GM18520 (cell line): Measurements from ENCODE around the gene CAMKMT.

ENCODE experiments used
- ATAC-seq: cut with Tn5 transposase; IDR thresholded peaks from one replicate; pipeline ENCODE4 v1.9.1; 2021; ENCODE audit not compliant: unreplicated experiment

Gene CAMKMT

DNA sequence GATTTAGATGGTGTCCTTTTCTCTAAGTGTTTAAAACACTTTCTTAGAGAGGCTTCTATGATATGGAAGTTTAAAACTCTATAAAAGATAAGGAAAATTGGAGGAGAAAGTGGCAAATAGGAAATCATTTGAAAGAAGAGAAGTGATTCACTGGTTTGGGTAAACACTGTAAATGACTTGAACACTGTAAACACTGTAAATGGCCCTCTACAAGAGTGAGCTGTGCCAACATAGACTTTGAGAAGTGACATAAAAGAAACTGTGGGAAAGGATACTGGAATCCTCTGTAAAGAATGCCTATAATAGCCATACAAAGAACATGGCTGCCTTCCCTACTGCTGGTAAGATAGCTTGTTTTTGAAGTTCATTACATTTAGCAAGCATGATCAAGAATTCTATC is 368.8 kb downstream of the CAMKMT start:
- no peak for ATAC-seq

DNA sequence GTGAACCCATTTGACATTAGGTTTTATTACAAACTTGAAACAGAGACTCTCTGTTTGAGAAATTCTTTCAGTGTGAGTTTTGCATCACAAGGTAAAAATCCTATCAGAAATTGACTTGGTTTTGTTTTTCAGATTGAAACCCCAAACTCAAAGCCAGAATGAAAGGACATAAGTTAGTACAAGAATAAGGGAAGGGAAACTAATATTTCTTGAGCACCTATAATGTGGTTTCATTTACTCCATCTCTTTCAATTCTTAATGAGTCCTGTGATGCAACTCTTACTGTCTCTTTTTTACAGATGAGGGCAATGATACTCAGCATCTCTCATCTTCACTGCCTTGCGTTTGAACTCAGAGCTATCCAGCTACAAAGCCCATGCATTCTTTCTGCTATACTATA is 369.8 kb downstream of the CAMKMT start:
- ATAC-seq: peak; percentile 91

DNA sequence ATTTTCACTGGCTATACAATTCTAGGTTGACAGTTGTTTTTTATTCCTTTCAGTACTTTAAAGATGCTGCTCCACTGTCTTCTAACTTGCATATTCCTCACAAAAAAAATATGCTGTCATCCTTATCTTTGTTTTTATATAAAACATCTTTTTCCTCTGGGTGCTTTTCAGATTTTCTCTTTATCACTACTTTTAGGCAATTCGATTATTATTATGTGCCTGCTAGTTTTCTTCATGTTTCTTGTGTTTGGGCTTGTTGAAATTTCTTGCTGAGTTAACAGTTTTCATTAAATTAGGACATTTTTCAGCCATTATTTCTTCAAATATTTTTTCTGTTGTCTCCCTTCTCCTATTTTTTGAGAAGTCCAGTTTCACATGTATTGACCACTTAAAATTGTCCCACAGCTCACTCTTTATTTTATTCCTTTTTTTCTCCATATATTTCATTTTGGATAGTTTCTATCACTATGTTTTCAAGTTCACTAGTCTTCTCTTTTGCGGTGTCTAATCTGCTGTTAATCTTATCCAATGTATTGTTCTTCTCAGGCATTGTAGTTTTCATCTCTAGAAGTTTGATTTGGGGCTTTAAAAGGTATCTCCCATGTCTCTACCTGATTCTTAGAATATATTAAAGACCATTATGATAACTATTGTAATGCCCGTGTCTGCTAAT is 374.7 kb downstream of the CAMKMT start:
- no peak for ATAC-seq

DNA sequence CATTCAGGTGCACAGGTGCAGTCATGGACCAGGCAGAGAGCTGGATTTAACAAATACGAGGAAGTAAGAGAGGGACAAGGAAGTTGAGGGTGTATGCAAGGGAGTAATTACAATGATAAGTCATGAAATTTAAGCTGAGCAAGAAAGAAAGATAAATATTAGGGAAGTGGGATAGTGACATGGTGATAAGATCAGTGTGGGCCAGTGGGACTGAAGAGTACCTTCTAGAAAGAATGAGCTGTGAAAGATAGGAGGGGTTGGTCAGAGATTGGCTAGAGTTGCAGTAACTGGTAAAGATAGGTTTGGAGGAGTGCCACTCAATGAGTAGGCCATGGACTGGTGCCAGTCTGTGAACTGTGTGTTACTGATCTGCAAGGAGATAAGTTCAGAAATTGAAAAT is 378.9 kb downstream of the CAMKMT start:
- no peak for ATAC-seq

DNA sequence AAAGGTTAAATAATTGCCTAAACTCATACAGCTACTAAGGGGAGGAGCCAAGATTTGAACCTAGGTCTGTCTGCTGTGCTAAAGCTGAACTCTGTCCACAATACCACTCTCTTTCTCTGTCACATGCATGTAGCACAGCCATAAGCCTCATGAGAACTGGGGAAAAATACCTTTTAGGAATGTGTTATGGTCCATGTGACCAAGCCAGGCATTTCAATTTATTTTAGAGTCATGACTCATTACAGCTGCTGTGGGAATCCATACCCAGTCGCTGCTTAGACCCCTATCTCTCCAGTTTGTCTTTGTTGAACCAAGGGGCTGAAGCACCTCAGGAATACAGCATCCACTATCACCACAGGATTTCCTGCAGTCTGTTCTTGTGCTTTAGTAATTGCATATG is 379.8 kb downstream of the CAMKMT start:
- ATAC-seq: no peak

DNA sequence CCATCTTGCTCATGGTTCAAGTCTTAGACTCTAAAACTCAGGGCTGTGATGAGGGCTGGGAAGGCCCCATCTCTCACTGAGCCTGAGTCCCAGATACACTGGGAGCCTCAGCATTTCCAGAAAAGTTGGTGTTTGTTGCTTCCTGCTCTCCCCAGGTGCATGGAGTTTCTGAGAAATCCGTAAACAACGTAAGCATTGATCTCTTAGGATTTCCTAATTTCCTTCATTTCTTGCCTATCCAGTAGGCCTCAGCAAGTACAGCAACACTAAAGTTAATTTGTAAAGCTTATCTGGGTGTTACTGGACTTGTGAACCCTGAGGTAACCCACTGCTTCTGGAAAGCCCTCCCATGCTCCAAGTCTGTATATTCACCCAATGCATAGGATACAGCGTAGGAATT is 380.3 kb downstream of the CAMKMT start:
- no peak for ATAC-seq

DNA sequence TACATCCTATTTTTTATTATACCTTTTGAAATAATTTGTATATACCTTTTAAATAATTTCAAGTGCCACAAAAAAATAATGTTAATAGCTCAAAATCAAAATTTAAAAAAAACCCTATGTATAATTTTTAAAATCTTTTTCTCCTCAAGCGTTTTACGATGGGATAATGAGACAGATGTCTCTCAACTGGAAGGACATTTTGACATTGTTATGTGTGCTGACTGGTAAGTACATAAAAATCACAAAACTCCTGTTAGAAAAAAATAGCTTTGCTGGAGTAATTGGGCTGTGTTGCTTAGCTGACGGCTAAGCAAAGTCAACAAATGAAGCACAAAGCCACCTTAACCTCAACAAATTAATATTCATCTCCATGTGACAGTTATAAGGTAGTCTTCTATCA is 381.7 kb downstream of the CAMKMT start:
- ATAC-seq: no peak

DNA sequence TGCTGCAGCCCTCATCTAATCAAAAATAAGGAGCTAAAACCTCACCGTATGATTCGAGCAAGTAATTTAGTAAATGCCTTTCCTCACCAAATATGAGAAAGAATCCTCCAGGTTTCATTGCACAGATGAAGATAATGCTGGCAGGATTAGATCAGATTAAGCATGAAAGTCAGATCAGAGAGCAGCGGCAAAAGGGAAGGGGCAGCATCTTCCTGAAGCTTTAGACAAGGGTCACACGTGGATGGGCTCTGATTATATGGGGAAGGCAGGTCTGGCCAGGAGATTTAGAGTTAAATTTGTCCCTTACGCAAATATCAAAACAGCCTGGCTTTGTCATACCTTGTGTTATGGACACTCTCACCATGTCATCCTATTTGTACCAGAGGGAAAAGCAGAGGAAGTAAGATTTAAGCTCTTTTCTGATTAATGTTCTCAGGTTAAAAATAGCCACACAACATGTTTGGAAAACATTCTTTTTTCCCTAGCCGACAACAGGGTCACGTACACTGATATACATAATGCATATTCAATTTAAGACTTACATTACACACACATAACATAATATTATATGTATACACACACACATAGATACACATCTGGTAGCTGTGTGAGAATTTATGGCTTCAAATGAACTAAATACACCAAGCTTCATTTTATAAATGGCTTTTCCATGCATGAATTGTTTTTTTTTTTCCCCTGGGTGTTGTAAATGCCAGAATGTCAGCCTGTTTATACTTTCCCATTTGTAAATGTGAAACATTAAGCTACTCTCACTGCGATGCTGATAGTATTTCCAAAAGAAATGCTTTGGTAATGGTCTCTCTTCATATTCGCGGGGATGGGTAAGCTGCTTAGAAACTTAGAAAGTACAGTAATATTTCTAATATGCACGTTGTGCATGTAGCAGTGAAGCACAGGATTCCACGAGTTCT is 383.5 kb downstream of the CAMKMT start:
- no peak for ATAC-seq

DNA sequence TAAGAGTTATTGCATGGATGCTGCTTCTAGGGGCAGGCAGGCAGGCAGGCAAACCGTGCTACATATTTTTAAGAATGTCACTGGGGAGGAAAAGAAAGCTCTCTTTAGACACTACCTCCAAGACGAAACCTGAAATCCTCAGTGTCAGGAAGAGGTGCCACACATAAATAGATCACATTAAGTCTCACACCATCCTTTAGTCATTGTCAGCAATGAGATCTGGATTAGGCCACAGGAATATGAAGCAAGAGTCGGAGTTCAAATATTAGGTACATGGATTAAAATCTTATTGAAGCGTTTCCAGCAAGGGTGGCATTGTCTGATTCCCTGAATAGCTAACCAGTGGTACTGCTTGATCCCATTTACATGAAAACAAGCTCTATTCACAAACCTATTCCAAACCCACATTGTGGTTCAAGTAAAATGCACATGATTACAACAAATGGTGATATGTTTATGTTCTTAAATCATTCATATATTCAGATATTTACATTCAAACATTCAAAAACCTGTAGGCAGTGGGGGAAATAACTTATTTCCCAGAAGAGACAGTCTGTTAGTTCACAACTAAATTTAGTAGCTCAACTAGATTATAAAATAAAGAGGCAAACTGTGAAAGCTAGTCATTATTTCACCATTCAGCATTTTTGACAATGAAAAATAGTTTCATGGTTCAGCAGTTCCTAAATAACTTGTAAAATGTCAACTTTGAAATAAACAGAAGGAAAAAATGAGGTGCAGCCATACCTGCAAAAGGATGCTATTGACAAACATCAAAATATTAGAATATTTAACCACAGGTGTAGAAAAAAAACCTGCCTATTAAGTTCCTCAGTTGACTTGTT is 384.4 kb downstream of the CAMKMT start:
- ATAC-seq: no peak

DNA sequence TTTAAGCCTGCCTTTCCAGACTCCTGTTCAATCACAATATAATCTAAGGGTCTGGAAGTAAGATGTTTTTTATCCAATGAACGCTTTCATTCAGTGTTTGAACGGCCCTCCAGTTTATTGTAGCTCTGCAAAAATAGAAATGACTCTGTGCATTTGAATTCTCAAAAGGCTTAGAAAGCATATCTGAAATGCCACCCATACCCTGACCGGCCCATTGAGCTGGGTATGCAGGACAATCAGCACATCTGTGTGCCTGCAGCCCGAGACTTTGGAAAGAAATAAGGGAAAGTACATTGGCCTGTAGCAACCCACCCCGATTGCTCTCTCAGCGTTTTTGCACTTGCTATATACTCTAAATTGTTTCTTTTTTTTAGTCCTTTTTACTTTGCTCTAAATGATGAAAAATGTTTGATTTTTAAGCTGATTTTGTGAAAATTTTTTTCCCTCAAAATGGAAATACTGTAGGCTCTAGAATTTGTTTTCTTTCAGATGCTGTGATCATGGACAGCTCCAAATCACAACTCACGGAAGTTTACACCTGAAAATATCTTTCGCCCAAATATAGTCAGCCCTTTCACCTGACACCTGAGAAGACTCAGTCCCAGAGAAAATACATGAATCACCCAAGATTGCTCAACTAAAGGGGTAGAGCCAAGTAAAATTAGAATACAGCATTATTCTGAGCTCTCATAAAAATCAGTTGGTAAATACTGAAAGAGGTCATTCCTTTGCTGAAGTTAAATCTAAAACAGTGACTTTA is 385.3 kb downstream of the CAMKMT start:
- no peak for ATAC-seq

DNA sequence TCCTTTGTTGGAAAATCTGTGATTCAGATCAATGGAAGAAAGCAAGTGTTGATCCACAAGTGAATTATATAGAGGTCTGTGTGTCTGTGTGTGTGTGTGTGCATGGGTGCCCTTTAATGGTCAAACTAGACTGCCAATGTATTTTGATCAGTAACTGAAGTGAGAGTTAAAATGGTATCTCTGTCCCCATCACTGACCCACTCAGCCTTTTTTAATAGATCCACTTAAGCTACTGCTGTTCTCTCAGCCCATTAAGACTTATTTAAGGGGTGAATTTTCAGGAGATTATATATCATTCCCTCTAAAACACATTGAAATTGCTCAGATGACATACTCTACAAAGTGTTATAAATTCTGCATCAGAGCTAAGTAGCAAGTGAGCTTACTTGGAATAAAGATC is 386.0 kb downstream of the CAMKMT start:
- no peak for ATAC-seq

DNA sequence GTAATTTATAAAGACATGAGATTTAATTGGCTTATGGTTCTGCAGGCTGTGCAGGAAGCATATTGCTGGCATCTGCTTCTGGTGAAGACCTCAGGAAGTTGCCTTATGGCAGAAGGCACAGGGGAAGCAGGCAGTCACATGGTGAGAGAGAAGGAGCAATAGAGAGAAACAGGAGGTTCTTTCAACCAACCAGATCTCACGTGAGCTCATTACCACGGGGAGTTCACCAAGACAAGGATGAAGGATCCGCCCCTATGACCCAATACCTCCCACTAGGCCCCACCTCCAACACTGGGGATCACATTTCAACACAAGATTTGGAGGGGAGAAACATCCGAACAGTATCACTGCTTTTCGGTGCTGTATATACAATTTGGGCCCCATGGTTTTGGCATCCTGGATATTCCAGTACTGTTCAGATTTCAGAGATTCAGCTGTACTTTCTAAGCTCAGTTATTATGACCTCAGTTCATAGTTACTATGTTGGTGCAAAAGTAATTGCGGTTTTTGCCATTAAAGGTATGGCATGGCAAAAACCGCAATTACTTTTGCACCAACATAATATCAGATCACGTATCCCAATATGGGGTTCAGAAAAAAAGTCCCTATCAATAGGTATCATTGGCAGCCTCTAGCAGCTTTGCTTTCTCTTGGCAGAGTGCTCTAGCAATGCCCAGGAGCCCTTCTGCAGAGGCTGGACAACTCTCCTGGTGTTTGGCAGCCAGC is 390.2 kb downstream of the CAMKMT start:
- no peak for ATAC-seq

DNA sequence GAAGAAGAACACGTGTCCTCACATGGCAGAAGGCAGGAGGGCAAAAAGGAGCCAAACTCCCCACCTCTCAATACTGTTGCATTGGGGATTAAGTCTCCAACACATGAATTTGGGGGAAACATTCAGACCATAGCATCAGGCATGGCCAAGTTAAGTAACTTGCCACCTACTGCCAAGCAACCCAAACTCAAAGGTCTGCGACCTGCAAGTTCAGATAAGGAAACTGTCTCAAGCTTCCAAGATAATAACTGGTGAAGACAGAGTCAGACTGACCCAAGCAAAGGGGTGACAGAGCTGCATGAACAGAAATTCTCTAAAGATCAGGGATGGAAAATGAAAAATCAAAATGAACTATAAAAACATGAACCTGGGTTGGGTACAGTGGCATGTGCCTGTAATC is 391.0 kb downstream of the CAMKMT start:
- ATAC-seq: no peak

DNA sequence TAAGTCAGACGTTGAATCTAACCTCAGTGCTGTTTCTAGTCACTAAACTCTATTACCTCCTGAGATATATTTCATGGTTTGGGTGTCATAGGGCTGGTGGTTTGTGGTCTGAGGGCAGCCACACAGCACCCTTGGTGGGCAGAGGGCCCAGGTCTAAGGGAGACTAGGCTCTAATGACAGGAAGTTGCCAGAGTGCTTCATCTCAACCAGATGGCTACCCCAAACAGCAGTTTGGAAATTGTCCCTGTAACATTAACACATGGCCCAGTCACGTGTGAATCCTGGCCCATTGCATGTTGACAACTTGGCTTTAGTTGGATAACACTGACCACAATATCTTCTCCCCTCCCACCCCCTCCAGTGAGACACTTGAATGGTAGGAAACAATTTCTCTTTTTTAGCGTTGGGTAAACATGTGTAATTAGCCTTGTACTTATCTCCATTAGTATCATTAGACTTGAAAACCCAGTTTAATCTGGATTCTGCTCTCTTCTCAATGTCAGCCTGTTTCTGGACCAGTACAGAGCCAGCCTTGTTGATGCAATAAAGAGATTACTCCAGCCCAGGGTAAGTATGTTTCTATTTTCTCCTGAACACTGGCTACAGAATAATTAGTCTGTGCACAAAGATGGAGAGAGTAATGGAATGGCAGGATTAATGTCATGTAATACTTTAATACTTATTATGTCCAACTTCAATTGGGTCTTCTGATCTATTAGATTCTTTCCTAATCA is 392.0 kb downstream of the CAMKMT start:
- ATAC-seq: peak; percentile 93

DNA sequence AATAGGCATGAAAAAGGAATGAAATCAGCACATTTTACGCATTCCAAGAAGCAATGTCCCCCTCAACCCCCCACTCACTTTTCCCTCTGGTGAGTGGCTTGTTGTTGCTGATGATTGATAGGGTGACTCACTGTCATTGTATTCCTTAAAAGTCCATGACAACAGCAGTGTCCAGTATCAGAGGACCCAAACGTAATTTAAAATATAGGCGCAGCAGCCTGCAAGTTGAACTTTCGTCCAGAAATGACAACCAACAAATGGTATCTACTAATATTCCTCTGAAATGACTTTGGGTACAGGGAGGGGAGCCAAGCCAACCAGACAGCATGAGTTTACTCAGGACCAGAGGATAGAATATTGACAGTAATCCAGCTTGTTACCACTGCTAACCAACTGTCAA is 396.8 kb downstream of the CAMKMT start:
- ATAC-seq: no peak

DNA sequence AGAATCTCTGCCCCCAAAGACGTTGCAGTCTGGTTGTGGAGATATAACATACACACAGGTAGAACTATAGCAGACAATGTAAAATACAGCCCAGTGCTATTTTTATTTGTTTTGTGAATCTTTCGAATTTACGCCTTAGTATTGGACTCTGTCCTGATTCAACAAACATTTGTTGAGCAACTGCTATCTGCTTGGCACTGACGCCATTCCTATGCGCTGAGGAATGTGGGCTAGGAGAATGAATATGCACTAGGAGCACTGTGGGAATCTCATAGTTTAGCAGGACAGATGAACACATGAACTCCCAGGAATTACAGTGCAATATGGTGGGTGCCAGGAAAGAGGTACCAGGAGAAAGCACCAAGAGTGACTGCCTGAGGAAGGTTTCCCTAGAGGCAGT is 398.1 kb downstream of the CAMKMT start:
- no peak for ATAC-seq

DNA sequence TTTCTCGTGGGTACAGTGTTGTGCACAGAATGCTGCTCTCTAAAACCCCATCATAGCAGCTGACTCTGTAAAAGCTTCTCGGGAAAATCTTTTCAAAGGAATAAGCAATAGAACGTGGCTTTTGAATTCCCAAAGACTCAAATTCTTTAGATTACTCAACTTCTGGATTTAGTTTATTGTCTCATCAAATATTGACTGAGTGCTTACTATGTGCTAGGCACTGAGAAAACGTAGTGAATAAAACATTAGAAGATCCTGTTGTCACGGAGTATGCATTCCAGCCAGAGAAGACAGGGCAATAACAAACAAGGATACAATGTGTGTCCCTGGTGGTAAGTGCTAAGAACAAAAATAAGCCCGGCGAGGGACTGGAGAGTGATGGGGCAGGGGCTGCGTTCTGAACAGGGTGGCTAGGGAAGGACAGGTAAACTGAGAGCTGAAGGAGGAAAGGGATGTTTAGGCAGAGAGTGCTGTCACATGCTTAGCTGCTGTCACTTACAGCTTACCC is 401.6 kb downstream of the CAMKMT start:
- no peak for ATAC-seq

DNA sequence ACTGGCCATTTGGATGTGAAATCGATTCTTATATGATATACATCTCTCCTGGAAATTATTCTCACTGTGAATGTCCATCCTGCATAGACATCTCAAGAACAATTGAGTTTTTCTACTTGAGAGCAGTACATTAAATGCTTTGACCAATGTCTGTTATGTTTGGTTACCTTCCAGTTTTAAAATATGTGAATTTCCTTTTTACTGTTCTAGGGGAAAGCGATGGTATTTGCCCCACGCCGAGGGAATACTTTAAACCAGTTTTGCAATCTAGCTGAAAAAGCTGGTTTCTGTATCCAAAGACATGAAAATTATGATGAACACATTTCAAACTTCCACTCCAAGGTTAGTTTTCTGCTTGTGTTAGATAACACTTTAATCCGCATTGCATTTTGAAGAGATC is 404.5 kb downstream of the CAMKMT start:
- no peak for ATAC-seq

DNA sequence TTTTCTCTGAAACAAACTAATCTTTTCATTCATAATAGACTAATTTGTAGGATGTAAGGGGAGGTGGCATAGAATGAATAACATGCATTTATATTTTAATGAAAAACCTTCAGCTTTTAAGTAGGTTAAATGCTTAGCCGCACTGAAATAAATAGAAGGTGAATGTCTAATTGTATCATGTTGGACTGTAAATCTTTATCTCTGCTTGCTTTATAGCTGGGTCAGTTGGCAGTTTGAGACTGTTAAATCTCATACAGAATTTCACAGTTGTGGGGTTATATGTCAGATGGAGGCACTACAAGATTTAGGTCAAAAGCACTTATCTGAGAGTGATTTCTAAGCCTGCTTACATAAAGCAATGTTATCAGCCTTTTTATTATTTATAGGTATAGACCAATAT is 405.0 kb downstream of the CAMKMT start:
- no peak for ATAC-seq
